GM12873 (cell line): ENCODE results near the gene CYFIP1.

ENCODE experiments used
- TF ChIP-seq, protein P1 (sequence below): IDR thresholded peaks from 2 replicates; pipeline ENCODE4 v1.5.1; 2012; ENCODE audit warnings: low read depth, mild to moderate bottlenecking, moderate library complexity, low read length, control low read depth; ENCODE audit not compliant: insufficient read depth; ENCODE audit errors: missing control alignments

CYFIP1 gene

GRCh38 chr15:22947101-22948000 lies 32.8 kb downstream of the CYFIP1 start:
- TF ChIP-seq, protein P1, sequence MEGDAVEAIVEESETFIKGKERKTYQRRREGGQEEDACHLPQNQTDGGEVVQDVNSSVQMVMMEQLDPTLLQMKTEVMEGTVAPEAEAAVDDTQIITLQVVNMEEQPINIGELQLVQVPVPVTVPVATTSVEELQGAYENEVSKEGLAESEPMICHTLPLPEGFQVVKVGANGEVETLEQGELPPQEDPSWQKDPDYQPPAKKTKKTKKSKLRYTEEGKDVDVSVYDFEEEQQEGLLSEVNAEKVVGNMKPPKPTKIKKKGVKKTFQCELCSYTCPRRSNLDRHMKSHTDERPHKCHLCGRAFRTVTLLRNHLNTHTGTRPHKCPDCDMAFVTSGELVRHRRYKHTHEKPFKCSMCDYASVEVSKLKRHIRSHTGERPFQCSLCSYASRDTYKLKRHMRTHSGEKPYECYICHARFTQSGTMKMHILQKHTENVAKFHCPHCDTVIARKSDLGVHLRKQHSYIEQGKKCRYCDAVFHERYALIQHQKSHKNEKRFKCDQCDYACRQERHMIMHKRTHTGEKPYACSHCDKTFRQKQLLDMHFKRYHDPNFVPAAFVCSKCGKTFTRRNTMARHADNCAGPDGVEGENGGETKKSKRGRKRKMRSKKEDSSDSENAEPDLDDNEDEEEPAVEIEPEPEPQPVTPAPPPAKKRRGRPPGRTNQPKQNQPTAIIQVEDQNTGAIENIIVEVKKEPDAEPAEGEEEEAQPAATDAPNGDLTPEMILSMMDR, result no peak

DNA sequence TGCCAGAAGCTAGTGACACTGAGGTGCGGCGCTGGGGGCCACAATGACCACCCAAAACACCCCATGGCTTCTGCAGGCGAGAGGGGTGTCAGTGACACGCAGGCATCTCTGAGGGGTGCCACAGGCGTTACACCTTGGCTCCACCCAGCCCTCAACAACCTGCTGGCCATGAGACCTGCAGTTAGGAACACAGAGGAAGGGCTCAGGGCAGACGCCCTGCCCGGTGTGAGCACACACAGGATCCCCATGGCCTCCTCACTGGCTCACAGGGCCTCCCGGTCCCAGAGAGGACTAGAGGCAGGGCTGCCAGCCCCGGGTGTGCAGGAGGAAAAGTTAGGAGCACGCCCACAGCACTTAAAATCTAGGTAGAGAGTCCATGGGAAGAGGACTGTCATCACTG lies 35.1 kb downstream of the CYFIP1 start:
- TF ChIP-seq, protein P1, result no peak

- TF ChIP-seq, protein P1, result no peak
Measured at GRCh38 chr15:22944651-22945050, 35.5 kb downstream of the CYFIP1 start.

DNA sequence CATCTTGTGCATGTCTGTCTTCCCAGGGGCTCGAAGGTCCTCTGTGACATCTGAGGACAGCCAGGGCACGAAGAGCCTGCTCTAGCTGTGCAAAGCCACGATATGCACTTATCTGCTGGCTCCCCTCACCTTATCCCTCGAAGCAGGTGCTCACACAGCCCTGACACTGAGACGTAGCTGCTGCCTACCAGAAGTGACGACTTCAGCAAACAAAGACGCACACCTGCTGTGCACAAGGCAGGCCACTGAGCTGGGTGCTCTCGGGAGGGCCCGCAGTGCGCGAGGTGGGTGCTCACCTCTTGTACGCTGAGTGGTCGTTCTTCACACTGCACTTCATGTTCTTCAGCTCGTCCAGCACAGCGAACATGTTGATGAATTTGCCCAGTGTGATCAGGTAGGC lies 37.3 kb downstream of the CYFIP1 start:
- TF ChIP-seq, protein P1, result no peak

GRCh38 chr15:22942306-22942855 lies 37.8 kb downstream of the CYFIP1 start:
- TF ChIP-seq, protein P1, result no peak

- TF ChIP-seq, protein P1, result no peak
Measured at GRCh38 chr15:22941179-22941578, 39.0 kb downstream of the CYFIP1 start.

GRCh38 chr15:22939652-22940061 lies 40.5 kb downstream of the CYFIP1 start:
- TF ChIP-seq, protein P1, result no peak
